ENCODE results near the gene NHLRC4. TPM values are rescaled to one million over a fixed set of nuclear protein-coding genes. Genes with fewer than 3 reads are reported as not detected.

The NHLRC4 gene
- total RNA-seq, 1 experiment from 2014 or later, result 0.44 TPM

GRCh38 chr16:588639-588888 lies 21.8 kb downstream of the NHLRC4 start:
- ChIA-PET CTCF (no interaction called here), POLR2A (ENCODE audit: unreplicated experiment) (no interaction called here)
- no peaks in the 10 kb centered on the region for H3K9me3 ChIP-seq (ENCODE audit: low read length)
- DNase-seq, result peak; percentile 25
- BruUV-seq (replicated peaks), result no TSS peak
- peak; percentile 2 for ATAC-seq
- peak overlapping the region; percentile 89; the same call in 1 of the 2 replicates for H2AFZ ChIP-seq (ENCODE audit: low read length)
- intact Hi-C loops (cut with micrococcal nuclease), result loop anchor here (5.0 to 10.0 kb wide), 2 partner anchors 49 to 64 kb away; partner anchors contain the start of genes CAPN15 and METTL26
- no peaks in the 10 kb centered on the region for H3K27me3 ChIP-seq (ENCODE audit: low read length)
- peak overlapping the region; percentile 77 for H3K27ac ChIP-seq (ENCODE audit: low read length)
- no peaks in the 10 kb centered on the region for H3K36me3 ChIP-seq (ENCODE audit: low read depth, low read length)
- no peaks in the 10 kb centered on the region for H3F3A ChIP-seq (ENCODE audit: low read length, unreplicated experiment)
- peak overlapping the region; percentile 92 for H3K9ac ChIP-seq (ENCODE audit: low read length)
- peaks cover 7% of the 10 kb centered on the region; the same call in 1 of the 2 replicates for H4K20me1 ChIP-seq (ENCODE audit: low read length)
- peaks cover 48% of the 10 kb centered on the region for H3K79me2 ChIP-seq (ENCODE audit: low read length)
- no peaks in the 10 kb centered on the region for H3K9me2 ChIP-seq (replicated peaks; ENCODE audit: low read length)
- H3K4me3 ChIP-seq (ENCODE audit: low read length), result peak overlapping the region; percentile 90
- peak overlapping the region; percentile 89 for H3K4me2 ChIP-seq (ENCODE audit: low read length)
- peaks cover 23% of the 10 kb centered on the region for H3K4me1 ChIP-seq (ENCODE audit: insufficient read depth, low read length)
- no peak for TF ChIP-seq EZH2 (IDR thresholded peaks at IDR 0.05; ENCODE audit: low read length, unreplicated experiment)
- TF ChIP-seq CTCF (conservative IDR thresholded peaks at IDR 0.05; ENCODE audit: low read depth, low read length), result no peak
- no peak for TF ChIP-seq EZH2phosphoT487 (IDR thresholded peaks at IDR 0.05; ENCODE audit: borderline replicate concordance, low read length)

GRCh38 chr16:588889-589657 lies 22.3 kb downstream of the NHLRC4 start:
- Histone ChIP-seq H4K20me1 (ENCODE audit: low read length) (peaks cover 12% of the 10 kb centered on the region; the same call in 1 of the 2 replicates), H2AFZ (ENCODE audit: low read length) (peak overlapping the region; percentile 89), H3K79me2 (ENCODE audit: low read length) (peaks cover 53% of the 10 kb centered on the region), H3K9me3 (ENCODE audit: low read length) (no peaks in the 10 kb centered on the region), H3F3A (ENCODE audit: low read length, unreplicated experiment) (no peaks in the 10 kb centered on the region), H3K9me2 (replicated peaks; ENCODE audit: low read length) (no peaks in the 10 kb centered on the region), H3K27ac (ENCODE audit: low read length) (peak overlapping the region; percentile 77), H3K4me2 (ENCODE audit: low read length) (peak overlapping the region; percentile 89), H3K4me3 (ENCODE audit: low read length) (peak overlapping the region; percentile 90), H3K27me3 (ENCODE audit: low read length) (no peaks in the 10 kb centered on the region), H3K4me1 (ENCODE audit: insufficient read depth, low read length) (peaks cover 28% of the 10 kb centered on the region), H3K9ac (ENCODE audit: low read length) (peak overlapping the region; percentile 92), H3K36me3 (ENCODE audit: low read depth, low read length) (no peaks in the 10 kb centered on the region)
- CTCF ChIA-PET, result no interaction called here
- peak; percentile 72 for ATAC-seq
- POLR2A ChIA-PET (ENCODE audit: unreplicated experiment), result no interaction called here
- DNase-seq, result peak; percentile 85
- intact Hi-C loops (cut with micrococcal nuclease), result loop anchor here (5.0 to 10.0 kb wide), 2 partner anchors 48 to 64 kb away; partner anchors contain the start of genes CAPN15 and METTL26
- TF ChIP-seq EZH2 (IDR thresholded peaks at IDR 0.05; ENCODE audit: low read length, unreplicated experiment), result no peak
- TF ChIP-seq EZH2phosphoT487 (IDR thresholded peaks at IDR 0.05; ENCODE audit: borderline replicate concordance, low read length), result no peak
- no peak for TF ChIP-seq CTCF (conservative IDR thresholded peaks at IDR 0.05; ENCODE audit: low read depth, low read length)
- no TSS peak for BruUV-seq (replicated peaks)

Data from PC-3 (cell line).